ENCODE data around the gene TEAD3.
A peak's percentile ranks its signal among the peaks of the same experiment; 100 is the strongest.

GRCh38 chr6:35471836-35472345, 25.0 kb downstream of the TEAD3 start:
- peak; percentile 13; the same call in 1 of the 2 replicates for TF ChIP-seq POLR2AphosphoS5 (IDR thresholded peaks at IDR 0.05; ENCODE audit: borderline replicate concordance, low read depth, low read length)
- no peak for TF ChIP-seq EZH2 (IDR thresholded peaks at IDR 0.05)
